ENCODE measurements around the gene SLC2A2.

GRCh38 chr3:170953229-170953628, 73.3 kb downstream of the SLC2A2 start:
- TF ChIP-seq POLR2A (IDR thresholded peaks at IDR 0.05; ENCODE audit: low read length) (no peak), GATA1 (IDR thresholded peaks at IDR 0.05; ENCODE audit: low read depth, low read length) (no peak)

Data from erythroblast (primary cell).